Stomach (tissue), 9 donors: ENCODE results near the gene LAD1. TPM values are rescaled to one million over a fixed set of nuclear protein-coding genes. Genes with fewer than 3 reads are reported as not detected.

Experiments
- DNase-seq, 2 donors: peaks; one replicate each; pipeline versions ENCODE4 v3.0.0 to v3.0.0-alpha.2; 2013 to 2019
- H3K27ac ChIP-seq, 5 donors: fragments of 200-600 bp in 4 of 5; sonication (generic) in 4 of 5; one replicate each; pipeline ENCODE4 v1.5.1; 2013 to 2019; ENCODE audit warnings: mild to moderate bottlenecking in 1 of 5, moderate library complexity in 1 of 5
- H3K27me3 ChIP-seq, 3 donors: fragments of 200-600 bp; sonication (generic); one replicate each; pipeline ENCODE4 v1.5.1; 2017 to 2019; ENCODE audit warnings: mixed run types in 1 of 3
- H3K36me3 ChIP-seq, 4 donors: fragments of 200-600 bp; sonication (generic); 1 replicate in 3 of 4; 2 replicates in 1 of 4; pipeline ENCODE4 v1.5.1; 2016 to 2019
- H3K4me1 ChIP-seq, 4 donors: fragments of 200-600 bp; sonication (generic); one replicate each; pipeline ENCODE4 v1.5.1; 2016 to 2019
- H3K4me3 ChIP-seq, 4 donors: fragments of 200-600 bp; sonication (generic) in 3 of 4; one replicate each; pipeline ENCODE4 v1.5.1; 2016 to 2019; ENCODE audit warnings: mild to moderate bottlenecking in 1 of 4
- H3K9me3 ChIP-seq, 4 donors: fragments of 200-600 bp; sonication (generic); one replicate each; pipeline ENCODE4 v1.5.1; 2016 to 2019
- CTCF ChIP-seq, 7 experiments: fragments of 450-650 bp in 4 of 7; fragments of 200-600 bp in 3 of 7; sonication (generic) in 3 of 7; IDR thresholded peaks; one replicate each; pipeline ENCODE4 v1.5.1; 2016 to 2019; ENCODE audit warnings: antibody characterized with exemption in 7 of 7, control low read depth in 2 of 7, mild to moderate bottlenecking in 1 of 7
- EP300 ChIP-seq: sonication (generic); formaldehyde crosslinking; IDR thresholded peaks from one replicate; pipeline ENCODE4 v1.6.1; 2017; ENCODE audit warnings: antibody characterized with exemption
- POLR2A ChIP-seq, 4 donors: fragments of 450-650 bp; IDR thresholded peaks; one replicate each; pipeline ENCODE4 v1.6.1; 2016; ENCODE audit warnings: antibody characterized with exemption in 4 of 4, control low read depth in 2 of 4, mild to moderate bottlenecking in 1 of 4, moderate library complexity in 1 of 4
- POLR2AphosphoS5 ChIP-seq, 3 donors: sonication (generic); formaldehyde crosslinking; IDR thresholded peaks; one replicate each; pipeline ENCODE4 v1.6.1; 2016; ENCODE audit warnings: antibody characterized with exemption in 3 of 3
- WGBS, 5 donors: extraction: QIAGEN DNeasy Blood & Tissue Kit in 3 of 5; methylation state at CpG; one replicate each; pipeline versions ENCODE4 v1.1.5 to v1.1.7; 2013 to 2018; 5-methylcytosine and 5-hydroxymethylcytosine counted together
- intact Hi-C: fragments of 100-400 bp; cut with DNase I; formaldehyde crosslinking; loops from one replicate; pipeline ENCODE4 v1.15.1; 2023; ENCODE audit warnings: low total_unique reads
- polyA plus RNA-seq, 3 donors: library from polyadenylated mRNA; stranded (reverse); fragments of 200-250 nt; gene quantifications; one replicate each; pipeline ENCODE4 v1.2.3, GENCODE V29; 2013
- total RNA-seq, 5 donors: library from RNA; depleted of rRNA; stranded (reverse); fragments of >200 nt; gene quantifications; one replicate each; pipeline versions ENCODE4 v1.1.0 to v1.2.3, GENCODE V29; 2014 to 2016
- donor health status: healthy with polysubstance abuse.
- donor health status: Bipolar disorder and iron deficiency.
- donor health status: healthy.

LAD1 gene
- total and polyA plus RNA-seq, 8 donors, result 23.7 to 151 (median 50.9) TPM

GRCh38 chr1:201341377-201341776, 57.7 kb downstream of the LAD1 start:
- Histone ChIP-seq H3K27ac (no peak overlapping the region), H3K27me3 (peaks cover 0 to 5% (median 0%) of the 10 kb centered on the region in 3 donors), H3K4me3 (no peak overlapping the region), H3K4me1 (no peaks in the 10 kb centered on the region), H3K36me3 (no peaks in the 10 kb centered on the region), H3K9me3 (peaks cover 0 to 8% (median 4%) of the 10 kb centered on the region in 4 donors)
- intact Hi-C loops, result no loop called here
- no peak for TF ChIP-seq EP300
- TF ChIP-seq POLR2A (IDR thresholded peaks at IDR 0.05), result no peak
- no peak for TF ChIP-seq CTCF (IDR thresholded peaks at IDR 0.05)
- no peak for TF ChIP-seq POLR2AphosphoS5 (IDR thresholded peaks at IDR 0.05)
- 69 to 97% (median 86%) methylated on average over 1 of the region's 1 CpG for WGBS, 5 donors
- DNase-seq, result no peak

- WGBS, 5 donors, result 87 to 93% (median 91%) methylated on average over 9 of the region's 9 CpGs
- no peak overlapping the region for H3K27ac ChIP-seq
- peaks cover 0 to 7% (median 0%) of the 10 kb centered on the region in 3 donors for H3K27me3 ChIP-seq
- no peaks in the 10 kb centered on the region for H3K36me3 ChIP-seq
- no peak for DNase-seq
- H3K9me3 ChIP-seq, result peaks cover 0 to 3% (median 1%) of the 10 kb centered on the region in 4 donors
- intact Hi-C loops, result no loop called here
- H3K4me1 ChIP-seq, result no peaks in the 10 kb centered on the region
- TF ChIP-seq CTCF (IDR thresholded peaks at IDR 0.05) (no peak), EP300 (no peak), POLR2AphosphoS5 (IDR thresholded peaks at IDR 0.05) (no peak), POLR2A (IDR thresholded peaks at IDR 0.05) (no peak)
- no peak overlapping the region for H3K4me3 ChIP-seq
These were observed 62.2 kb downstream of the LAD1 start for GRCh38 chr1:201336711-201337450.

- Histone ChIP-seq H3K9me3 (no peaks in the 10 kb centered on the region), H3K27me3 (peaks cover 0 to 7% (median 0%) of the 10 kb centered on the region in 3 donors), H3K4me1 (no peaks in the 10 kb centered on the region), H3K4me3 (no peak overlapping the region), H3K36me3 (no peaks in the 10 kb centered on the region), H3K27ac (no peak overlapping the region)
- no peak for DNase-seq
- no peak for TF ChIP-seq CTCF (IDR thresholded peaks at IDR 0.05)
- no peak for TF ChIP-seq POLR2AphosphoS5 (IDR thresholded peaks at IDR 0.05)
- TF ChIP-seq EP300, result no peak
- no peak for TF ChIP-seq POLR2A (IDR thresholded peaks at IDR 0.05)
- 60 to 77% (median 73%) methylated on average over 3 of the region's 3 CpGs for WGBS, 5 donors
- intact Hi-C loops, result no loop called here
These were observed 63.2 kb downstream of the LAD1 start for GRCh38 chr1:201335901-201336300.

- Histone ChIP-seq H3K9me3 (no peaks in the 10 kb centered on the region), H3K27ac (no peak overlapping the region), H3K4me3 (no peak overlapping the region), H3K27me3 (peaks cover 0 to 7% (median 0%) of the 10 kb centered on the region in 3 donors), H3K4me1 (no peaks in the 10 kb centered on the region), H3K36me3 (no peaks in the 10 kb centered on the region)
- TF ChIP-seq POLR2AphosphoS5 (IDR thresholded peaks at IDR 0.05) (no peak), EP300 (no peak), POLR2A (IDR thresholded peaks at IDR 0.05) (no peak), CTCF (IDR thresholded peaks at IDR 0.05) (no peak)
- 76 to 86% (median 81%) methylated on average over 10 of the region's 10 CpGs for WGBS, 5 donors
- intact Hi-C loops, result no loop called here
- DNase-seq, result no peak
These were observed 63.8 kb downstream of the LAD1 start for GRCh38 chr1:201335174-201335870.
